ENCODE measurements around the gene TUBB1. TPM values are rescaled to one million over a fixed set of nuclear protein-coding genes. Genes with fewer than 3 reads are reported as not detected.

Gene TUBB1
- total RNA-seq, 1 experiment from 2014 or later: not detected

DNA sequence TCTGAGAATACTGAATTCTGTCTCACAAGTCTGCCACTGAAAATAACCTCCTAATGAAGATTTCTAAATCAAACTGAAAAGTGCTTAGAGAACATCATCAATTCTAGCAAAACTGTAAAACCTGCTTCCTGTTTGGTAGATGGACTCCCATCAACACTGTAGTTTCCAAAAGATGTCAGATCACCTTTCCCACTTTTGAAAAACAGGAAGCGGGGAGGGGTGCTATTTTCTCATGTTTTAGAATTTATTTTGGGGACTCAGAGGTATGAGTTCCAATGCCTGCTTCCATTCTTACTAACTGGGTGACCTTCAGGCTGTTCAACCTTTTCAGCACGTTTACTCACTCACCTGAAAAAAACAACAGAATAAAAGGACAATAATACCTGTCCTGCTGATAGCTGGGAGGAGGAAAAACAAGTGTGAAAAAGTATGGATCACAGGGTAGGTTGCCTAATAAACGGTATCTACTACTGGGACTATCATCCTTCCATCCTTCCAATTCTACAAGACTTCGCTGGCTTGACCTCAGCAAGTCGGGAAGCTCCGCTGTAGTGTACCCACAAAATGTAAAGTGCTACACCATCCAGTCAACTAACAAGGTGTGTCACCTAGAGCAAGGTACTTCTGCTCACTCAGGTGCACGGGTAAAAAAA lies 11.8 kb downstream of the TUBB1 start:
- H3K27ac Mint-ChIP-seq (ENCODE audit: low read depth, unreplicated experiment): peak overlapping the region; percentile 78
- TSS peak; percentile 13 for BruUV-seq (replicated peaks)
- H3K27me3 Mint-ChIP-seq (ENCODE audit: insufficient read depth, unreplicated experiment): no peaks in the 10 kb centered on the region
- peaks cover 86% of the 10 kb centered on the region for H3K36me3 Mint-ChIP-seq (ENCODE audit: insufficient read depth, unreplicated experiment)
- no peak for DNase-seq (ENCODE audit: unreplicated experiment)
- TF ChIP-seq, protein P1, sequence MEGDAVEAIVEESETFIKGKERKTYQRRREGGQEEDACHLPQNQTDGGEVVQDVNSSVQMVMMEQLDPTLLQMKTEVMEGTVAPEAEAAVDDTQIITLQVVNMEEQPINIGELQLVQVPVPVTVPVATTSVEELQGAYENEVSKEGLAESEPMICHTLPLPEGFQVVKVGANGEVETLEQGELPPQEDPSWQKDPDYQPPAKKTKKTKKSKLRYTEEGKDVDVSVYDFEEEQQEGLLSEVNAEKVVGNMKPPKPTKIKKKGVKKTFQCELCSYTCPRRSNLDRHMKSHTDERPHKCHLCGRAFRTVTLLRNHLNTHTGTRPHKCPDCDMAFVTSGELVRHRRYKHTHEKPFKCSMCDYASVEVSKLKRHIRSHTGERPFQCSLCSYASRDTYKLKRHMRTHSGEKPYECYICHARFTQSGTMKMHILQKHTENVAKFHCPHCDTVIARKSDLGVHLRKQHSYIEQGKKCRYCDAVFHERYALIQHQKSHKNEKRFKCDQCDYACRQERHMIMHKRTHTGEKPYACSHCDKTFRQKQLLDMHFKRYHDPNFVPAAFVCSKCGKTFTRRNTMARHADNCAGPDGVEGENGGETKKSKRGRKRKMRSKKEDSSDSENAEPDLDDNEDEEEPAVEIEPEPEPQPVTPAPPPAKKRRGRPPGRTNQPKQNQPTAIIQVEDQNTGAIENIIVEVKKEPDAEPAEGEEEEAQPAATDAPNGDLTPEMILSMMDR (IDR thresholded peaks at IDR 0.05; ENCODE audit: unreplicated experiment): no peak
- intact Hi-C loops (cut with micrococcal nuclease): no loop called here
- H3K4me3 Mint-ChIP-seq (ENCODE audit: unreplicated experiment): peak overlapping the region; percentile 90
- POLR2A ChIA-PET: interaction anchor here (0.8 to 5.6 kb wide), 21 partner anchors 8 to 1325 kb away, joined by 3 to 107 read pairs (median 8); partner anchors contain the start of genes NELFCD, PRELID3B, STX16 and TUBB1
- CTCF ChIA-PET: interaction anchor here (0.7 to 2.0 kb wide), 6 partner anchors 10 to 236 kb away, joined by 3 to 19 read pairs (median 5); partner anchors contain the start of gene TUBB1
- H3K9me3 Mint-ChIP-seq (ENCODE audit: unreplicated experiment): no peaks in the 10 kb centered on the region
- peaks cover 41% of the 10 kb centered on the region for H3K4me1 Mint-ChIP-seq (ENCODE audit: insufficient read depth, unreplicated experiment)

DNA sequence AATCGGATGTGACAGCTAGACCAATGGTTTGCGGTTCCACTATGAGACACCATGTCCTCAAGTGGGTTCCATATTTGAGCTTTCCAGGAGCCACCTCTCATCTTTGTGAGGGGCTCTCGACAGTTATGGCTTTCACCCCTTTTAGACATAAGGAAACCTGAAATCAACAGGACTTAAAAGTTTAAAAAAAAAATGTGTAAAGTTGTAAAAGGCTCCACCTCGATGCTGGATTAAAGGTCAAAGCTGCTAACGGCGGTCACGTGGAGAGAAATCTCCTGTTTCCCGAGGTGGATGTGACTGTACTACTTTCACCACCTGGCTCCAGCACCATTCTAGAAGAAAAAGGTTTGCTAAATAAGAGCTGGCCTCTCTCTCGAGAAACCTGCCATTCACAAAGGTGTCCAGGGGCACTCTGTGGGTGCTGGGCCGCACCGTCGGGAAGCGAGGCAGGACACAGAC lies 12.4 kb downstream of the TUBB1 start:
- H3K27me3 Mint-ChIP-seq (ENCODE audit: insufficient read depth, unreplicated experiment): no peaks in the 10 kb centered on the region
- H3K9me3 Mint-ChIP-seq (ENCODE audit: unreplicated experiment): no peaks in the 10 kb centered on the region
- POLR2A ChIA-PET: interaction anchor here (0.7 to 5.6 kb wide), 30 partner anchors 8 to 1325 kb away, joined by 3 to 107 read pairs (median 6); partner anchors contain the start of genes NELFCD, PRELID3B, STX16 and TUBB1
- CTCF ChIA-PET: interaction anchor here (0.7 to 2.0 kb wide), 10 partner anchors 10 to 236 kb away, joined by 3 to 19 read pairs (median 4); partner anchors contain the start of gene TUBB1
- TF ChIP-seq, protein P1 (IDR thresholded peaks at IDR 0.05; ENCODE audit: unreplicated experiment): no peak
- H3K27ac Mint-ChIP-seq (ENCODE audit: low read depth, unreplicated experiment): peak overlapping the region; percentile 78
- peaks cover 86% of the 10 kb centered on the region for H3K36me3 Mint-ChIP-seq (ENCODE audit: insufficient read depth, unreplicated experiment)
- BruUV-seq (replicated peaks): no TSS peak
- peak overlapping the region; percentile 90 for H3K4me3 Mint-ChIP-seq (ENCODE audit: unreplicated experiment)
- intact Hi-C loops (cut with micrococcal nuclease): loop anchor here (1.0 kb wide), 1 partner anchor 142 kb away; no protein-coding TSS in a partner anchor
- DNase-seq (ENCODE audit: unreplicated experiment): no peak
- peaks cover 39% of the 10 kb centered on the region for H3K4me1 Mint-ChIP-seq (ENCODE audit: insufficient read depth, unreplicated experiment)

DNA sequence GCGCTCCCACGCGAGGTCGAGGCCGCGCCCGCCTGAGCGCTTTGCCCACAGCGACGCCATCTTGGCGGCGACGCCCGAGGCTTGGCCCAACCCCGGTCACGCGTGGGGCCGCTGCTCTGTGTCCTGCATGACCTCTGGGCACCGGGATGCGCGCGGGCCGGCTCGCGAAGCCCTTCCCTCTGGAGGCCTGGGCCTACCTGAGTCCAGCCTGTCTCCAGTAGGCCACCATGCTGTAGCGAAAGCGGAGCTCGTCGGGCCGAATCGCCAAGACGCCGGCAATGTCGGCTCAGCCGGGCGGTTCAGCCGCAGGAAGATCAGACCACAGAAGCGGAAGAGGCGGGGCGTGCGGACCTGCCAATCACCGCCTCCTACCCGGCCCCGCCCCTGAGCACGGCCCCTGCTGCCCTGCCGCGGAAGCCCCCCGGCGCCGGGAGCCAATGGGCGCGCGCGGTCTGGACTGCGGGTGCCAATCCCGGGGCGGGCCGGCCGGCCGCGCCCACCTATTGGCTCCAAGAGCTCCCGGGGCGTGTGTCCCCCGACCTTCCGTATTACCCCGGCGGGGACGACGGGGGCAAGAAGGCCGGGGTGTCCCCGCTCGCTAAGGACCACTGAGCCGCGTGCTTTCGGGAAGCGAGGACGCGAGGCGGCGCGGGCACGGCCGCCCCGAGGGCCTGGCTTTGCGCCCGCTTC lies 12.9 kb downstream of the TUBB1 start, which contains the start of gene ATP5F1E:
Gene ATP5F1E (minus strand): TSS at position 313 of the 690 bp plus-strand sequence. CDS start 84 bp downstream, at position 229.
- peaks cover 33% of the 10 kb centered on the region for H3K4me1 Mint-ChIP-seq (ENCODE audit: insufficient read depth, unreplicated experiment)
- peaks cover 86% of the 10 kb centered on the region for H3K36me3 Mint-ChIP-seq (ENCODE audit: insufficient read depth, unreplicated experiment)
- TF ChIP-seq, protein P1 (IDR thresholded peaks at IDR 0.05; ENCODE audit: unreplicated experiment): no peak
- peak; percentile 93 for DNase-seq (ENCODE audit: unreplicated experiment)
- ChIA-PET CTCF (interaction anchor here (0.7 to 2.0 kb wide), 11 partner anchors 9 to 1275 kb away, joined by 3 to 19 read pairs (median 4); no protein-coding TSS in a partner anchor), POLR2A (interaction anchor here (0.7 to 5.6 kb wide), 38 partner anchors 9 to 1326 kb away, joined by 3 to 107 read pairs (median 4); partner anchors contain the start of genes FAM217B, NELFCD, PPP1R3D and PRELID3B)
- no peaks in the 10 kb centered on the region for H3K27me3 Mint-ChIP-seq (ENCODE audit: insufficient read depth, unreplicated experiment)
- no peaks in the 10 kb centered on the region for H3K9me3 Mint-ChIP-seq (ENCODE audit: unreplicated experiment)
- H3K27ac Mint-ChIP-seq (ENCODE audit: low read depth, unreplicated experiment): peak within 1 kb of the TSS; percentile 78
- H3K4me3 Mint-ChIP-seq (ENCODE audit: unreplicated experiment): peak within 1 kb of the TSS; percentile 90
- BruUV-seq (replicated peaks): no TSS peak
- intact Hi-C loops (cut with micrococcal nuclease): loop anchor here (1.0 kb wide), 1 partner anchor 143 kb away; no protein-coding TSS in a partner anchor
